ENCODE data around the gene SHC4.

The SHC4 gene

DNA sequence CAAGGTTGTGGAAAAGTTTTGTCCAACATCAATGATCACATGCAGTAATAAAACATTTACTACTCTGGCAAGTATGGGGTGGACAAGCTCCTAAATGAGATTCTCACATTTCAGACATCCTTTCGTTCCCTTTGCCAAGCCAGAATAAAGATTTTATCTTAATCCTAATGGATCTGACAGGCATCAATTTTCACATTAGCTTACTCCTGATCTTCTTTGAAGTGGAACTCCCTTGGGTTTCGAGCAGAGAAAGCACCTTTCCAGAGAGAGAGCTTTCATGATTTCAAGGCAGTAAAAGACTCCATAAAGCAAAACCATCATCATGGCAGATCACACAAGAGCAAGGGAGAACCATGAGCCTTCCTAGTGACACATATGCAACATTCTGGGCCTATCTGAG, 113.1 kb downstream of the SHC4 start:
- no peak for DNase-seq (ENCODE audit: low read depth in 2 of 2)

GRCh38 chr15:48845123-48845522, 118.6 kb downstream of the SHC4 start:
- DNase-seq (ENCODE audit: low read depth in 2 of 2), result no peak

DNA sequence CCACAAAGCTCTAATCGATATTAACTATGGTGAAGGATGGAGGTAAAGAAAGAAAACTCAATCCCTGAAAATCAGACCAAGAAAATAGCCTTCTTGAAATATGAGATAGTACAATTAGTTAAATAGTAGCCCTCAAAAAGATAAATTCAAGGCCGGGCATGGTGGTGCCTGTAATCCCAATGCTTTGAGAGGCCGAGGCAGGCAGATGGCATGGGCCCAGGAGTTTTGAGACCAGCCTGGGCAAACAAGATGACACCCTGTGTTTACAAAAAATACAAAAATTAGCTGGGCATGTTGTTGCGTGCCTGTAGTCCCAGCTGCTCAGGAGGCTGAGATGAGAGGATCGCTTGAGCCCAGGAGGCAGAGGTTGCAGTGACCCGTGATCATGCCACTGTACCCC, 121.2 kb downstream of the SHC4 start:
- DNase-seq (ENCODE audit: low read depth in 2 of 2), result no peak

DNA sequence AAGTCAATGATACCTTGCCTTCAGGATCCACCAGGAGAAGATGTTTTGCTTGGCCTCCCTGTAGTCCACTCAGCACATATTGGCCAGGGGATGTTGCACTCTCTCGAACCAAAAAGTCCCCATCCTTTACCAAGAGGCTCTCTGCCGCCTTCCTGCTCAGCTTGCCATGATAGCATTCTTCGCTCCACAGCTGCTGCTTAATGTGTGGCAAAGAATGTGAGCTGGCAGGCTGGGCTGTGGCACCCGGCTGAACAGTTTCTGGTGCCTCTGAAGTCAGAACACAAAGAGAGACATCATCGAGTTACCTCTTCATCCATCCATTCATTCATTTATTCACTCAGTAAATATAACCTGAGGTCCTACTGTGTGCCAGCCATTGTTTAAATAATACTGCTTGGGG, 129.0 kb downstream of the SHC4 start:
- DNase-seq (ENCODE audit: low read depth in 2 of 2), result no peak

- DNase-seq (ENCODE audit: low read depth in 2 of 2), result no peak
These were observed 130.0 kb downstream of the SHC4 start for GRCh38 chr15:48833526-48834239.

DNA sequence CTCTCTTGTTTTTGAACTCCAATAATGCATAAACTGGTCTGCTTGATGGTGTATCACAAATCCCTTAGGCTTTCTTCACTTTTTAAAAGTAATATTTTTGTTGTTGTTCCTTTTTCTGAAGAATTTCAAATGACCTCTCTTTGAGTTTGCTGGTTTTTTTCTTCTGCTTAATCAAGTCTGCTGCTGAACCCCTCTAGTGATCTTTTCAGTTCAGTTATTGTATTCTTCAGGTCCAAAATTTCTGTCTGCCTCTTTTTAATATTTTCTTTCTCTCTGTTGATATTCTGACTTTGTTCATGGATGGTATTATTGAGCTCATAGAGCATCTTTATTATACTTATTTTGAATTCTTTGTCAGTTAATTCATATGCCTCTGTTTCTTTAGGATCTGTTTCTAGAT, 131.1 kb downstream of the SHC4 start:
- DNase-seq (ENCODE audit: low read depth in 2 of 2), result no peak

GRCh38 chr15:48828906-48829305, 134.8 kb downstream of the SHC4 start:
- DNase-seq (ENCODE audit: low read depth in 2 of 2), result no peak

- no peak for DNase-seq (ENCODE audit: low read depth in 2 of 2)
These were observed 135.2 kb downstream of the SHC4 start for GRCh38 chr15:48828471-48828870.

DNA sequence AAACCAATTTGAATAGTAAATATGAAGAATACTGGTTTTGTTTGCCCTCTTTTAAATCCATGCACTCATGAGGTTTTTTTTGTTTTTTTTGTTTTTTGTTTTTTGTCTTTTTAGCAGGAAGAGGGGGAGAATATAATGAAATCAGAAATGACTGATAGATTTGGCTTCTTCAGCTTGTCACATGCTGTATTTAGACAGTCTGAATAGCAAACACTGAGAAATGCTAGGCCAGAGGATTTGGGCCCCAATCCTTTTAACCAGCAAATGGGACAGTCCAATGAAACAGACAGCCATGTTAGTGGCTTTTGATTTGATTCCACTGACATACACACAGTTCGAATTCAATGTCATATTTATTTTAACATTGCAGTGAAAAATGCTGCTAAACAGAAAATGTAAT, 138.6 kb downstream of the SHC4 start:
- DNase-seq (ENCODE audit: low read depth in 2 of 2), result no peak

- no peak for DNase-seq (ENCODE audit: low read depth in 2 of 2)
These were observed 140.0 kb downstream of the SHC4 start for GRCh38 chr15:48823706-48824105.

GRCh38 chr15:48823237-48823636, 140.5 kb downstream of the SHC4 start:
- no peak for DNase-seq (ENCODE audit: low read depth in 2 of 2)

GRCh38 chr15:48814286-48814685, 149.4 kb downstream of the SHC4 start:
- DNase-seq (ENCODE audit: low read depth in 2 of 2), result no peak

DNA sequence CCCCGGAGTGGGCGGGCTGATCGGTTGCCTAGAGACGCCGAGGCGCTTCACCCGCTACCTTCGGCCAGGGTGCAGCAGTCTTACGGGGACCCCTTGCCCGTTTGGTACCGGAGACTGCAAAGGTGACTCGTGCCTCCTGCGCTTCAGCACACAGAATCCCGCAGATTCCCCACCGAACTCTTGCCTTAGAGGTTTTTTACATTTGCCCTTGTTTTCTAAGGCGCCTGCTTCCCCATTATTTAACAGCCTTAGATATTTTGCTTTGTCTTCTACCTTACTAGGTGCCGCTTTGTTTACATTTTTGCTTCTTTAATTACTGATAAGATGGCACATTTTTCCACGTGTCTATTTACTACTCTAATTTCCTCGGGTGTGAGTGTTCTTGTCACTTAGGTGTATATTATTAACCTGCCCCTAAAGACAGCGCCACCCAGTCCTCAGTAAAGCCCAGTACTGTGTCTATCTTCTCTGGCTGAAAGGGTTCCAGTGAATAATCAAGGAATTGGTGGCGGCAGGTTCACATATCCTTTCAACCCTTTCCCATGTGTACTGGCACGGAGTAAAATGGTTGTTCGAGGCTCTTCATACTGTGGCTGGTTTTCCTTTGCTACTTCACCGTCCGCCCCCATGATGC, 152.3 kb downstream of the SHC4 start:
- no peak for DNase-seq (ENCODE audit: low read depth in 2 of 2)

DNA sequence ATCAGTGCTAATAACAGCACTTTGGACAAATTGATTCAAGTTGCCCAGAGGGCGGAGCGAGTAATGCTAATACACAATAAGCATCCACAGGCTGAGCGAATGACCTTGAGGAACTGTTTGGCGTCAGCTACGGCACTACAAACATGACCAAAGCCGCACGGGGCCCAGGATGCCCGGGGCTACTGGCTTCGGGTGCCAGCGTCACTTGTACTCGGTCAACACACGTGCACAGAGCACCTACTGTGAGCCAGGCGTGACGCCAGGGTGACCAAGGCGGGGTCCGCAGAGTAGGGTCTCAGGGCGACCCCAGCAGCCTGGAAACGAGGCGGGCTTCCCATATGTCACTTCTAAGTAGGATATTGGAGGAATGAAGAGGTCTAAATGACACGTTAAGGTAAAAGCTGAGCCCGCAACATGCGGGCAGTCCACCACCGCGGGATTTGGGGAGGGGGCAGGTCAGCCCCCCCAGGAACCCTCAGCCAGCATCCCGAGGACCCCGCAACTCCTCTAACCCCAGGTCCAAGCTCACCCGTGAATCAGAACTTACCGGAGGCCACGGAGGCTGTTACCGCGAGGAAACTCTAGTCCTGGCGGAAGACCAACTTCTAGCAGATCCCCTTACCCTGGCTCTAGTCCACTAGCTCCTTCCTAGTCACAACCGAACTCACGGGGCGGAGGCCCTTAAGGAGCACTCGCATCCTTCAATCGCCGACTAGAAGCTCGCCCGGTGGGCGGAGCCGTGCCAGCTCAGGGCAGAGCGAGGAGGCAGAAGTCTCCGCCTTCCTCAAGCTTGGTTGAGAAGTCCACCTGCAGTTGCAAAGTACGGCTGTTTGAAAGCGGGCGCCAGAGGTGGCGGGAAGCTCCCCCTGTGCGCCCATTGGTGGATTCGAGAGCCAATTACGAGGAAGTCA, 153.1 kb downstream of the SHC4 start, which contains the start of gene CEP152:
CEP152 (minus strand) TSS at position 656 of the 911 bp plus-strand sequence. CDS start 5,420 bp downstream, outside the sequence.
- peak; percentile 95 for DNase-seq (ENCODE audit: low read depth in 2 of 2)

GRCh38 chr15:48806151-48806550, 157.6 kb downstream of the SHC4 start:
- no peak for DNase-seq (ENCODE audit: low read depth in 2 of 2)

- no peak for DNase-seq (ENCODE audit: low read depth in 2 of 2)
These were observed 158.1 kb downstream of the SHC4 start for GRCh38 chr15:48805591-48805990.

DNA sequence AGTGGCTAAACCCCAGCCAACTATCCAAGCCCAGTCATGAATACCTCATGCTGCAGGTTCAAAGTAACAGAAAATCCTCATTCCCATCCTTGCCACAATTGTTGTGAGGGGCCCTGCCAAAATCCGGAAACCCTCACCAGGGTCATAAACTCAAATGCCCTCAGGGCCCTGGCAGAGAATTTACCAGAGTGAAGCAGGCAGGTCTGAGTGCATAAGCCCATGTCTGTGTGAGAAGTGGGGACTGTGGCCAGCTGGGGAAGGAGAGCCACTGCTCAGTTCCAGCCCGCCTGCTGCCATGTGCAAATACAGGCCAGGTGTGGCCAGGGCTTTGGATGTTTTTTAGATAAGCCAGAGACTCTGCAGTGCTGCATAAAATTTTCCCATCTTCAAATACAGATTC, 159.8 kb downstream of the SHC4 start:
- DNase-seq (ENCODE audit: low read depth in 2 of 2), result no peak

DNA sequence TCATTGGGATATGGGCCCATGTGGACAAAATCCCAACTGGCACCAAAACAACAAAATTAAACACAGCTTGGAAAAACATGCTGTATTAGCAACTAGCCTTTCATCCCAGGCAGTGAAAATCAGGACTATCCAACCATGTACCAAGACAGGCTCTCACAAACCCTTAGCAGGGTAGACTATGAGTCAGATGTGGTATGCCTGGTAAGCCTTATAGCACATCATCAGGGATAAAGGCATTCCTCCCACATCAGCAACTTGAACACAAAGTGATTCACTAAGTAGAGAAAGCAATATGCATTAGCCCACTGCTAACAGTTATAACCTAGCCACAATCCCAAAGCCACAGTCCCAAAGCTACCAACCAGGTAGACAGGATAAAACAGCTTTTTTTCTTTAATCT, 160.9 kb downstream of the SHC4 start:
- no peak for DNase-seq (ENCODE audit: low read depth in 2 of 2)

DNA sequence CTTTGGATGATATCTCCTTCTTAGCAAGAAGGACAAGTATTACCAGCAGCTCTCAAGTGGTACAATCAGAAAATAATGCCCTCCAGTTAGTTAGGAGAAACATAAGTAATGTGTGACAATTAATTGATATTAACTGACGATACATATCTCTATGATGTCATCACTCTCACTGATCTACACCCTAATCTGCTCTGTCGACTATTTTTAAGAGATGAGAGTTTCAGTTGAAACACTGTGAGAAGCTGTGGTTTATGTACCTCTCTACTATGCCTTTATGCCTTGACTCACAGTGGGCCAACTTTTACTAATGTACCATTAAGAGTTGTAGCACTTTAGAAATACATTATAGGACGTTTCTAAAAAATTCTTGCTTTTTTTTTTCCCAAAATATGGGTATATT, 161.5 kb downstream of the SHC4 start:
- no peak for DNase-seq (ENCODE audit: low read depth in 2 of 2)

DNA sequence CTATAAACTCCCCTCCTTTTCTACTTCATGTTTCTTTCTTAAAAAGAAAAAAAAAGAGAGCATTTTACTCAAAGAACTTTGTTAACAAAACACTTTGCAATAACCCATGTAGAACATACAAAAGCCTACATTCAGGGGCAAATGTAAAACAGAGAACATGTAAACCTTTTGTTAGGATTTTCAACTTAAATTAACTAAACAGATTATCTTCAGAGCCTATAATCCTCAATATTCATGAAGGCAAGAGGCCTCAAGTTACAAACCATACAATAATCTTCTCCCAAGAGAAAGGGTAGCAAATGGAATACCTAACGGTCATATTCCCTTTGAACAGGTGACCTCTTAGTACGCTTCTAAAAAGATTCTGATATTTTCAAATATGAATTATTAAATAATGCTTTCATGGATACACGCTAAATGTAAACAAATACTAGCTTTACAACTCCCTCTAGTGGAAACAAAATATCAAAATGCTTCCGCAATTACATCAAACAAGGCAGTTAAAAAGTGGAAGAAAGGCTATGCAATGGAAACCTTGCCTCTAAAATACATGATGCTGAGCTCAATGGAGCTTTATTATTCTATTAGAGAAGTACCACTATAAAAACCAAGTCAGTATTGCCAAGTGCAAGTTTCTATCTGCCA, 162.8 kb downstream of the SHC4 start:
- no peak for DNase-seq (ENCODE audit: low read depth in 2 of 2)

- no peak for DNase-seq (ENCODE audit: low read depth in 2 of 2)
These were observed 163.5 kb downstream of the SHC4 start for GRCh38 chr15:48800245-48800644.

GRCh38 chr15:48798319-48798718, 165.4 kb downstream of the SHC4 start:
- no peak for DNase-seq (ENCODE audit: low read depth in 2 of 2)

Measured in stimulated activated CD4-positive, alpha-beta T cell treated with anti-CD3 and anti-CD28 coated beads, Interleukin-1b, Interleukin-23, amount 100 ng/mL, for 4 hours (primary cell).